BJ (cell line): ENCODE results near the gene KLRD1. TPM values are rescaled to one million over a fixed set of nuclear protein-coding genes. Genes with fewer than 3 reads are reported as not detected.
A peak's percentile ranks its signal among the peaks of the same experiment; 100 is the strongest.

Experiments used
- CTCF ChIA-PET: fragments of 350-600 bp; formaldehyde crosslinking; extraction: SDS; loops from one replicate; lab custom pipeline; 2021; ENCODE audit warnings: antibody characterized with exemption, inconsistent platforms; lab: Yijun Ruan, JAX
- POLR2A ChIA-PET: fragments of 300-600 bp; sonication (Branson Sonifier 250); formaldehyde crosslinking; extraction: SDS; loops from one replicate; lab custom pipeline; 2021; ENCODE audit warnings: antibody characterized with exemption; lab: Charles Lee
- DNase-seq: peaks from one replicate; pipeline ENCODE4 v3.0.0-alpha.2; 2011; ENCODE audit warnings: low read depth
- H3K27me3 ChIP-seq: 2 replicates; pipeline ENCODE4 v1.6.0; 2011; ENCODE audit warnings: low read length; ENCODE audit not compliant: control insufficient read depth, insufficient read depth
- H3K36me3 ChIP-seq: 2 replicates; pipeline ENCODE4 v1.5.1; 2011; ENCODE audit warnings: low read length; ENCODE audit not compliant: control insufficient read depth, insufficient read depth
- H3K4me3 ChIP-seq: 2 replicates; pipeline ENCODE4 v1.5.1; 2011; ENCODE audit warnings: low read depth, mild to moderate bottlenecking, control low read depth, low read length
- CTCF ChIP-seq: IDR thresholded peaks from 2 replicates; pipeline ENCODE4 v1.5.1; 2011; ENCODE audit warnings: low read depth, mild to moderate bottlenecking, control low read depth, inconsistent platforms, low read length, moderate library complexity; ENCODE audit not compliant: insufficient read depth
- polyA plus RNA-seq: library from polyadenylated mRNA; depleted of rRNA; stranded (reverse); fragments of >200 nt; gene quantifications from 2 replicates; pipeline ENCODE4 v1.2.3, GENCODE V29; 2011

KLRD1 gene
- polyA plus RNA-seq, 1 experiment = 0.13 TPM

- CTCF ChIA-PET = no interaction called here
- POLR2A ChIA-PET = interaction anchor here (0.6 kb wide), 1 partner anchor 272 kb away, joined by 4 read pairs; no protein-coding TSS in a partner anchor
- 0 out of 2 replicates have a peak, but pooled peaks cover 1% of the 10 kb centered on the region for H3K27me3 ChIP-seq
- H3K4me3 ChIP-seq = no peak overlapping the region
- no peak for TF ChIP-seq CTCF
- no peak for DNase-seq
- no peaks in the 10 kb centered on the region for H3K36me3 ChIP-seq
Observed at GRCh38 chr12:10291030-10291429, 16.6 kb upstream of the KLRD1 start.

- ChIA-PET CTCF (no interaction called here), POLR2A (no interaction called here)
- H3K27me3 ChIP-seq = 0 out of 2 replicates have a peak, but pooled peaks cover 5% of the 10 kb centered on the region
- H3K4me3 ChIP-seq = no peak overlapping the region
- no peak for DNase-seq
- H3K36me3 ChIP-seq = no peaks in the 10 kb centered on the region
- TF ChIP-seq CTCF = no peak
Observed at GRCh38 chr12:10293151-10293550, 14.5 kb upstream of the KLRD1 start.

GRCh38 chr12:10293570-10294227 is 14.0 kb upstream of the KLRD1 start:
- TF ChIP-seq CTCF = no peak
- ChIA-PET POLR2A (no interaction called here), CTCF (no interaction called here)
- no peaks in the 10 kb centered on the region for H3K36me3 ChIP-seq
- H3K27me3 ChIP-seq = 0 out of 2 replicates have a peak, but pooled peaks cover 5% of the 10 kb centered on the region
- no peak overlapping the region for H3K4me3 ChIP-seq
- DNase-seq = no peak

GRCh38 chr12:10301103-10301502 is 6.6 kb upstream of the KLRD1 start:
- TF ChIP-seq CTCF = no peak
- ChIA-PET POLR2A (no interaction called here), CTCF (interaction anchor here (1.4 kb wide), 1 partner anchor 12 kb away, joined by 3 read pairs; no protein-coding TSS in a partner anchor)
- H3K4me3 ChIP-seq = no peak overlapping the region
- H3K27me3 ChIP-seq = 0 out of 2 replicates have a peak, but pooled peaks cover 6% of the 10 kb centered on the region
- H3K36me3 ChIP-seq = no peaks in the 10 kb centered on the region
- DNase-seq = no peak

GRCh38 chr12:10304161-10304574 is 3.5 kb upstream of the KLRD1 start:
- peak; percentile 91 for DNase-seq
- H3K36me3 ChIP-seq = no peaks in the 10 kb centered on the region
- CTCF ChIA-PET = interaction anchor here (1.1 to 1.2 kb wide), 2 partner anchors 9 to 260 kb away, joined by 3 to 4 read pairs; no protein-coding TSS in a partner anchor

More at GRCh38 chr12:10304161-10304574, 3.5 kb upstream of the KLRD1 start:
- H3K27me3 ChIP-seq = 0 out of 2 replicates have a peak, but pooled peaks cover 2% of the 10 kb centered on the region
- no peak for TF ChIP-seq CTCF
- POLR2A ChIA-PET = interaction anchor here (0.6 to 0.7 kb wide), 2 partner anchors 414 to 1794 kb away, joined by 3 read pairs; no protein-coding TSS in a partner anchor
- H3K4me3 ChIP-seq = no peak overlapping the region
